ENCODE data around the gene MAML1.

The MAML1 gene

GRCh38 chr5:179824745-179825112 lies 92.1 kb downstream of the MAML1 start:
- DNase-seq = no peak

DNA sequence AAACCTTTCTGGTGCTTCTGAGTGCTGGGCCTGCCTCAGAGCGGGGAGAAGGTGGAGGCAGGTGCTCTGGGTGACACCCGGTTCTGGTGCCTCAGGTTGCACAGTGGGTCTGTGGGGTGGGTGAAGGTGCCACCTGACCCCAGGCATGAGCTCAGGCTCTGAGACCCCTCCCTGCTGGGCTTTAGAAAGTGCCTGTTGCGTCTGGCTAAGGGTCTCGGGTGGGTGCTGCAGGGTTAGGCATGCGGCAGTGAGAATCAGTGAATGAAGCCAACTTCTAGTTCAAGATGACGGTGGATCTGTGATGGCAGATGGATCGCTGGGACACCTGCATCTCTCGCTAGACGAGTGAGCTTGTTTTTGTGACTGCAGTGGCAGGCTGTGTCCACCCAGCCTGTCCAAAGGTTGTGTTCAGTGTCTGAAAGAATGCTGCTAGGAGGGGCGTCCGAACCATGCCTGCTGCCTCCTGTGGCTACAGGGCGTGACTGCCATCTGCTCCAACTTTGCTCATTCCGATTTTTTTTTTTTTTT lies 93.1 kb downstream of the MAML1 start:
- DNase-seq = no peak

Measured in fibroblast of upper back skin (primary cell).